ENCODE results near the gene EDC3.
A peak's percentile ranks its signal among the peaks of the same experiment; 100 is the strongest.

Gene EDC3

GRCh38 chr15:74627766-74628165 lies 68.1 kb downstream of the EDC3 start:
- Mint-ChIP-seq H3K4me1 (peaks cover 76% of the 10 kb centered on the region), H3K4me3 (peak overlapping the region; percentile 61), H3K9me3 (no peaks in the 10 kb centered on the region), H3K27ac (peak overlapping the region; percentile 88), H3K27me3 (no peaks in the 10 kb centered on the region), H3K36me3 (peaks cover 71% of the 10 kb centered on the region)
- no peak for ATAC-seq

- Mint-ChIP-seq H3K4me3 (peak overlapping the region; percentile 61), H3K4me1 (peaks cover 78% of the 10 kb centered on the region), H3K27me3 (no peaks in the 10 kb centered on the region), H3K27ac (peak overlapping the region; percentile 88), H3K9me3 (no peaks in the 10 kb centered on the region), H3K36me3 (peaks cover 71% of the 10 kb centered on the region)
- ATAC-seq: peak; percentile 83
These were observed 68.8 kb downstream of the EDC3 start for GRCh38 chr15:74626752-74627692.

GRCh38 chr15:74626336-74626735 lies 69.5 kb downstream of the EDC3 start:
- H3K27me3 Mint-ChIP-seq: no peaks in the 10 kb centered on the region
- no peak for ATAC-seq
- peak overlapping the region; percentile 88 for H3K27ac Mint-ChIP-seq
- H3K9me3 Mint-ChIP-seq: no peaks in the 10 kb centered on the region
- H3K4me3 Mint-ChIP-seq: no peak overlapping the region
- H3K36me3 Mint-ChIP-seq: peaks cover 72% of the 10 kb centered on the region
- H3K4me1 Mint-ChIP-seq: peaks cover 73% of the 10 kb centered on the region

- Mint-ChIP-seq H3K4me1 (peaks cover 73% of the 10 kb centered on the region), H3K9me3 (no peaks in the 10 kb centered on the region), H3K36me3 (peaks cover 79% of the 10 kb centered on the region), H3K4me3 (no peak overlapping the region), H3K27me3 (no peaks in the 10 kb centered on the region), H3K27ac (peak overlapping the region; percentile 88)
- no peak for ATAC-seq
These were observed 70.1 kb downstream of the EDC3 start for GRCh38 chr15:74625693-74626092.

GRCh38 chr15:74624020-74624602 lies 71.7 kb downstream of the EDC3 start:
- peak overlapping the region; percentile 88 for H3K27ac Mint-ChIP-seq
- no peak for ATAC-seq
- peaks cover 73% of the 10 kb centered on the region for H3K4me1 Mint-ChIP-seq
- no peak overlapping the region for H3K4me3 Mint-ChIP-seq
- no peaks in the 10 kb centered on the region for H3K27me3 Mint-ChIP-seq
- no peaks in the 10 kb centered on the region for H3K9me3 Mint-ChIP-seq
- peaks cover 90% of the 10 kb centered on the region for H3K36me3 Mint-ChIP-seq

GRCh38 chr15:74622758-74623157 lies 73.1 kb downstream of the EDC3 start:
- no peaks in the 10 kb centered on the region for H3K27me3 Mint-ChIP-seq
- H3K27ac Mint-ChIP-seq: peak overlapping the region; percentile 88
- no peak overlapping the region for H3K4me3 Mint-ChIP-seq
- H3K36me3 Mint-ChIP-seq: peaks cover 80% of the 10 kb centered on the region
- no peaks in the 10 kb centered on the region for H3K9me3 Mint-ChIP-seq
- H3K4me1 Mint-ChIP-seq: peaks cover 73% of the 10 kb centered on the region
- no peak for ATAC-seq

- H3K4me1 Mint-ChIP-seq: peaks cover 73% of the 10 kb centered on the region
These were observed 73.9 kb downstream of the EDC3 start for GRCh38 chr15:74621936-74622335.

GRCh38 chr15:74621546-74621920 lies 74.3 kb downstream of the EDC3 start:
- ATAC-seq: no peak
- Mint-ChIP-seq H3K36me3 (peaks cover 76% of the 10 kb centered on the region), H3K9me3 (no peaks in the 10 kb centered on the region), H3K4me1 (peaks cover 73% of the 10 kb centered on the region), H3K4me3 (no peak overlapping the region), H3K27me3 (no peaks in the 10 kb centered on the region), H3K27ac (peak overlapping the region; percentile 88)

More at GRCh38 chr15:74621936-74622335, 73.9 kb downstream of the EDC3 start:
- Mint-ChIP-seq H3K9me3 (no peaks in the 10 kb centered on the region), H3K27ac (peak overlapping the region; percentile 88), H3K36me3 (peaks cover 76% of the 10 kb centered on the region), H3K4me3 (no peak overlapping the region), H3K27me3 (no peaks in the 10 kb centered on the region)
- no peak for ATAC-seq

- Mint-ChIP-seq H3K27me3 (no peaks in the 10 kb centered on the region), H3K9me3 (no peaks in the 10 kb centered on the region), H3K27ac (peak overlapping the region; percentile 30), H3K4me1 (peaks cover 71% of the 10 kb centered on the region), H3K36me3 (peaks cover 70% of the 10 kb centered on the region), H3K4me3 (no peak overlapping the region)
- ATAC-seq: peak; percentile 90
These were observed 74.9 kb downstream of the EDC3 start for GRCh38 chr15:74620636-74621545.

- Mint-ChIP-seq H3K27me3 (no peaks in the 10 kb centered on the region), H3K4me3 (no peak overlapping the region), H3K27ac (no peak overlapping the region), H3K4me1 (peaks cover 65% of the 10 kb centered on the region), H3K36me3 (peaks cover 61% of the 10 kb centered on the region), H3K9me3 (no peaks in the 10 kb centered on the region)
- no peak for ATAC-seq
These were observed 75.7 kb downstream of the EDC3 start for GRCh38 chr15:74619916-74620635.

GRCh38 chr15:74618841-74619596 lies 76.8 kb downstream of the EDC3 start:
- Mint-ChIP-seq H3K27ac (peak overlapping the region; percentile 98), H3K4me3 (no peak overlapping the region), H3K27me3 (no peaks in the 10 kb centered on the region), H3K36me3 (peaks cover 51% of the 10 kb centered on the region), H3K4me1 (peaks cover 65% of the 10 kb centered on the region), H3K9me3 (no peaks in the 10 kb centered on the region)
- ATAC-seq: no peak

GRCh38 chr15:74616996-74617395 lies 78.8 kb downstream of the EDC3 start:
- Mint-ChIP-seq H3K27me3 (no peaks in the 10 kb centered on the region), H3K36me3 (peaks cover 31% of the 10 kb centered on the region), H3K4me3 (peak overlapping the region; percentile 90), H3K4me1 (peaks cover 54% of the 10 kb centered on the region), H3K27ac (peak overlapping the region; percentile 98), H3K9me3 (no peaks in the 10 kb centered on the region)
- no peak for ATAC-seq

- Mint-ChIP-seq H3K4me1 (peaks cover 53% of the 10 kb centered on the region), H3K27ac (peak overlapping the region; percentile 98), H3K4me3 (peak overlapping the region; percentile 90), H3K9me3 (no peaks in the 10 kb centered on the region), H3K27me3 (no peaks in the 10 kb centered on the region), H3K36me3 (peaks cover 27% of the 10 kb centered on the region)
- no peak for ATAC-seq
These were observed 79.4 kb downstream of the EDC3 start for GRCh38 chr15:74616366-74616939.
